NCI-H1092 treated with DMSO at 0.1 percent for 48 hours (cell line): ENCODE data around the gene CCL26.

ENCODE experiments used
- DNase-seq: peaks from one replicate; lab custom pipeline; 2025; lab: John Stamatoyannopoulos, UW

CCL26 gene, protein sequence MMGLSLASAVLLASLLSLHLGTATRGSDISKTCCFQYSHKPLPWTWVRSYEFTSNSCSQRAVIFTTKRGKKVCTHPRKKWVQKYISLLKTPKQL

DNA sequence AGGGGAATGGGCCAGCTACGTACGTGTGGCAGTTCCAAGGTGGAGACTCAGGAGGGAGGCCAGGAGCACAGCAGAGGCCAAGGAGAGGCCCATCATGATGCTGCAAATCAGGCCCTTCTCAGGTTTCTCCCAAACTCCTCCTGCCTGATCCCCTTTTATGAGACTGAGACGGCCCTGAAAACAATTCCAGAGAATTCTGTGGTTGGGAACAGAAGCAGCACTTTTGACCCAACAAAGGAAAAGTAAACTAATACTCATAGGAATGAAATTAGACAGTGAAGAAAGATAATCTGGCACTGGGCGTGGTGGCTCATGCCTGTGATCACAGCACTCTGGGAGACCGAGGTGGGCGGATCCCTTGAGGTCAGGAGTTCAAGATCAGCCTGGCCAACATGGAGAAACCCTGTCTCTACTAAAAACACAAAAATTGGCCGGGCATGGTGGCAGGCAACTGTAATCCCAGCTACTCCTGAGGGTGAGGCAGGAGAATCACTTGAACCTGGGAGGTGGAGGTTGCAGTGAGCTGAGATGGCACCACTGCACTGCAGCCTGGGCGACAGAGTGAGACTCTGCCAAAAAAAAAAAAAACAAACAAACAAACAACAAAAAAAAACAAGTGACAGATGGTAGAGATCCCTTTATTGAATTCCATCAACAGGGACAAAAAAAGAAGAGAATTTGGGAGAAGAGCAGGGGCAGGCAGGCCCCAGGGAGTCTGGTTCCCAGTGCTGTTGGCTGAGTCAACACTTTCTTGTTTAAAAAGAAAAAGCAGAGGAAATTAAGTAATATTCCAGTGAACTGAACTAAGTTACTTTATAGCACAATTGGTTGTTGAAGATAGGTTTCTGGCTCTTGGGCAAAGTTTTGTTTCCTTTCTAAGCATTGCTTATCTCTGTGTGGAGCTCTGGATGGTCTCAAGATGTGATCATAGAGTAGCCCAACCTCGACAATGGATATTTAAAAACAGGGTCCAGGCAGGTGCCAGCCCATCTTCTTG is at the start of gene CCL26:
CCL26 (minus strand) TSS at position 131 of the 997 bp plus-strand sequence; CDS start at position 96, 35 bp downstream.
- no peak for DNase-seq

DNA sequence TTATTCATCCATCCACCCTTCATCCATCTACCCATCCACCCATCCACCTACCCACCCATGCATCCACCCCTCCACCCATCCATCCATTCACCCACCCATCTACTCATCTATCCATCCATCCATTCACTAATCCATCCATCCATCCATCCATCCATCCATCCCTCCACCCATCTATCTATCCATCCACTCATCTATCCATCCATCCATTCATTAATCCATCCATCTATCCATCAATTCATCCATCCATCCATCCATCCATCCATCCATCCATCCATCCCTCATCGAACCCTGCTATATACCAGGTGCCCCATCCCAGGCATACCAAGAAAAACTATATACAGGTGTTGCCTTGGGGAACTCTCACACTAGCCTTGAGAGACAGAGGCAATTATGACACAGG is 48.7 kb upstream of the CCL26 start:
- DNase-seq = no peak

DNA sequence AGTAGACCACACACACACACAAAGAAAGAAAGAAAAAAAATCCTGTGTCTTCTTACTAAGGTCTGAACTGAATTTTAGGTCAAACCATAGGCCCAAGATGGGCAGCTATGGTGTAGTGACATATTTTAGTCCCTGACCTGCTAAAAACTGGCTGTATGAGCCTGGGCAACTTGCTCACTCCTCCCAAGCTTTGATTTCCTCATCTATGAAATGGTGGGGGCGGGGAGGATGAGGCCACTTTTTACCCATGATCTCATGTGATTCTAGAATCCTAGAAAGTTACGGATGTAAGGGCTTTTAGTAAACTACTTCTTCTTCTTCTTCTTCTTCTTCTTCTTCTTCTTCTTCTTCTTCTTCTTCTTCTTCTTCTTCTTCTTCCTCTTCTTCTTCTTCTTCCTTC is 47.7 kb upstream of the CCL26 start:
- no peak for DNase-seq

DNA sequence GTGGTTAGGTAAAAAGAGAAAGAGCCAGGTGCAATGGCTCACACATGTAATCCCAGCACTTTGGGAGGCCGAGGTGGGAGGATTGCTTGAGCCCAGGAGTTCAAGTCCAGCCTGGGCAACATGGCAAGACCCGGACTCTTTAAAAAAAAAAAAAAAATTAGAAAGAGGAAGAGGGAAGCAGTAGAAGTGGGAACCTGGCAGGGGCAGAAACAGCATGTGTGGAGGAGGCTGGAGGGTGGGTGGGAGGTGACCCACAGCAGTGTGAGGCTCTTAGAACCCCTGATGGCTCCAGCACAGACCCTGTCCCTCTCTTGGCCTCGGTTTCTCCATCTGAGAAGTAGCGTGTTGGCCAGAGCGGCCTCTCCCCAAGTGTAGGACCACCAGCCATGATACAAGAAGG is 46.5 kb upstream of the CCL26 start:
- DNase-seq = no peak

DNA sequence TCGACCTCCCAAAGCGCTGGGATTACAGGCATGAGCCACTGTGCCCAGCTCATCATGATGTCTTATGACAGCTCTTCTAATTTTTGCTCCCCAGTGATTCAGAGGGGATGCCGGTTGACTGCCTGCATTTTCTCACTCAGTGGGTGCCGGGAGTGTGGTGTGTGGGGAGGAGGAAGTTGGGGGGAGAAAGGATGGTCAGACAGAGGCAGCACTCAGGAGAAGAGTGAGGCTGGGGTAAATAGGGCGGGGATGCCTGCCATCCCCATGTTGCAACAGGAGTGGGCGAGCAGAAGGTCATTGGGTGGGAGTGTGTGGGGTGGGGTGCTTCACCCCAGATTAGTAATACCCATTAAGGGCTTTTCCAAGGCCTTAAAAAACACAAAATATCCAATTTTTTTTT is 45.1 kb upstream of the CCL26 start:
- DNase-seq = no peak

DNA sequence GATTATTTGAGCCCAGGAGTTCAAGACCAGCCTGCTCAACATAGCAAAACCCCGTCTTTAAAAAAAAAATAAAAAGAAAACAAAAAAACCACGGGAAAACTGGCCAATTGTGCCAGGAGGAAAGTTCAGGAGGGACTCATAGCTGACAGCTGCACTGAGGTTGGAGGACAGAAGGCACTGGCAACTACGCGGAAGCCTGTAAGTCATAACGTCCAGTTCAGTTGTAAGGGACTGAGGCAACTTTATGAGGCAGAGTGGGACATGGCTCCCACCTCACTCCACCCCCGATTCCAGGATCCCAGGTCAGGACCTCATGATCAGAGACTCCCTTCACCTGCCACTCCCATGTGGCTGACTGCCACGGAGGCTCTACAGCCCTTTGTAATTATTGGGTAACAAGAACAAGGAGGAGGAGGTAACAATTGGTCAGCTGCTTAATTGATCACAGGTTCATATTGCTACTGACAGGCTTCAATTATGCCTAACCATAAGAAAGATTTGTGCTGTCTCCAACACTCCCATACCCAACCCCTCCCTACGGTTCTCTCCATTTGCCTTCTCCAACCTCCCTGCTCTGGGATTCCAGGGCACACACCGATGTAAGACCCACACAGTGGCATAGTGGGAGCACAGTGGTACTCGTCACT is 43.5 kb upstream of the CCL26 start:
- no peak for DNase-seq

DNA sequence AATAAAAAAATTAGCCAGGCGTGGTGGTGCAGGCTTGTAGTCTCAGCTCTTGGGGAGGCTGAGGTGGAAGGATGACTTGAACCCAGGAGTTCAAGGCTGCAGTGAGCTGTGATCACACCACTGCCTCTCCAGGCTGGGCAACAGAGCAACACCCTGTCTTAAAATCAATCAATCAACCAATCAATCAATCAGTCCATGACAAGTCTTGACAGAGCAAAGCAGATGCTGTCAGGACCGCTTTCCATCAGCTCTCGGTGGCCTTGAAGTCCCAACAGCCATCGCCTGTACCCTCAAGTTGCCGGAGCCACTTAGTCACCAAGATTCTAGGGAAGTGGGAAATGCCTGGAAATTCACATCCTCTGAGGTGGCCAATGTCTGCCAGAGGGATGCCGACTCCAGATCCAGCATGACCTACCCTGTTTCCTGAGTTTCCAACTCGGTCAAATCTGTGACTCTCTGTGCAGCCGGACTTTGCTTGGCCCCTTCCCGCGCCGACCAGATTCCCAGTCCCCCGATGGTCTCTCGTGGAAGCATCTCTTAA is 42.5 kb upstream of the CCL26 start:
- no peak for DNase-seq

DNA sequence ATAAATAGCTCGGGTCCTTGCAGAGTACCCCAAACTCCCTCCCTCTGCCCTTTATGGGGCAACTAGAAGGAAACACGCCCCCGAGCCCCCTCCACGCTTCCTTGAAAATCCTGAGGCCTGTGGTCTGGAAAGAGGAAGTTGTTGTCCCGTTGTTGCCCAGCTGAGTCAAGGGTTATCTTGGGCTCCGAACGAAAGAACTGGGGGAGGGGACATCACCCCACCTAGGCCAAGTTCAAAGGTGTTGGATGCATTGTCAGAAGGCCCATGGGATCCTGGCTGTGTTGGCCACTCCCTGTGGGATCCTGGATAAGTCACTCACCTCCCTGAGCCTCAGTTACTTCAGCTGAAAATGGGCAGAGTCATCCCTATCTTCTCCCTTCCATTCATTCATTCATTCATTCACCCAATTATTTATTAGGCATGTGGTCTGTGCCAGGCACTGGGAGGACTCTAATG is 41.8 kb upstream of the CCL26 start, which contains the start of gene CCL24:
CCL24 (minus strand) TSS at position 26 of the 456 bp plus-strand sequence. CDS start 91 bp downstream, outside the sequence.
- no peak for DNase-seq

DNA sequence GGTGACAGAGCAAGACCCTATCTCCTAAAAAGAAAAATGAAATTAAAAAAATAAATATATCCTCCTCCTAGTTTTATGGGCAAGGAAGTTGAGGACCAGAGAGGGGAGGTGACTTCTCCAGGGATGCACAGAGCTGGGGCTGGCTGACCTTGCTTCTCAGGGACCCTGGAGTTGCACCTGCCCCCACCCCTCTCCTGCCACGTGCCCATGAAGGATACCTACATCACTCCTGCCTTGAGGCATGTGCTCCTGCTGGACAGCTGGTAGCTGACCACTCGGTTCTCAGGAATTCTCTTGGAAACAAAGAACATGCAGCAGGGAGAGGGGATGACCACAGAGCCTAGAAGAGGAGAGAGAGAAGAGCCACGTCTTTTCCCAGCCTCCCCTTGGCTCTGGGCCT is 41.1 kb upstream of the CCL26 start:
- no peak for DNase-seq

DNA sequence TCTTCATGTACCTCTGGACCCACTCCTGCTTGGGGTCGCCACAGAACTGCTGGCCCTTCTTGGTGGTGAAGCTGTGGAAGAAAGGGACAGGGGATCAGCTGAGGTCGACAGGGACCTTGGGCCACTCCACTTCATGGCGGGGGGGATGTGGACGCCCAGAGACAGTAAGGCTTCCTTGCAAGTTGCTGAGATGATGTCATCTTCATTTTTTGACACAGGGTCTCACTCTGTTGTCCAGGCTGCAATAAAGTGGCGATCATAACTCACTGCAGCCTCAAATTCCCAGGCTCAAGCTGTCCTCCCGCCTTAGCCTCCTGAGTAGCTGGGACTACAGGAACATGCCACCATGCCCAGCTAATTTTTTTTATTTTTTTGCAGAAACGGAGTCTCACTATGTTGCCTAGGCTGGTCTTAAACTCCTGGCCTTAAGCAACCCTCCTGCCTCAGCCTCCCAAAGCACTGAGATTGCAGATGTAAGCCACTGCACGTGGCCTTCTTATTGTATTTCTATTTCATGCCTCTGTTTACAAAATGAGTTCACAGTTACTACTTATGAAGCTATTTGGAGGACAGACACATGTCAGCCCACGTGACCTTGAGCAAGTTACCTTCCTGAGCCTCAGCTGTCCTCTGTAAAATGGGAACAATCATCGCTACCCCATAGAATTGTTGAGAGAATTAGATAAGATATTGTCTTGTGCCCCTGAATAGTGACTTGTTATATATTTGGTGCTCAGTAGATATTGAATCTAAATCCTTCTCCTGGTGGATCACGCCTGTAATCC is 40.1 kb upstream of the CCL26 start:
- DNase-seq = no peak

DNA sequence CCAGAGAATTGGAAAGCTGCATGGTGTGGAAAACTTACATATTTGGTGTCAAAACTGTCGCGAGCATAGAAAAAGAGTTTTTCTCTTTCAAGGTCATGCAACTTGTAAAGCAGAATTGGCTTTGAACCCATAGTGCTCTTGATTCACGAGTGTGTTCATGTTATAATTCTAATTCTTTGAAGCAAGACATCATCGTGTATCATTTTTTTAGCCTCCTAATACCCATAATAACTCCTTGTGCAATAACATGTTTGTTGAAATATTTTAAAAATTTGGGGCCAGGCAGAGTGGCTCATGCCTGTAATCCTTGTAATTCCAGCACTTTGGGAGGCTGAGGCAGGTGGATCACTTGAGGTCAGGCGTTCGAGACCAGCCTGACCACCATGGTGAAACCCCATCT is 37.4 kb upstream of the CCL26 start:
- DNase-seq = no peak

DNA sequence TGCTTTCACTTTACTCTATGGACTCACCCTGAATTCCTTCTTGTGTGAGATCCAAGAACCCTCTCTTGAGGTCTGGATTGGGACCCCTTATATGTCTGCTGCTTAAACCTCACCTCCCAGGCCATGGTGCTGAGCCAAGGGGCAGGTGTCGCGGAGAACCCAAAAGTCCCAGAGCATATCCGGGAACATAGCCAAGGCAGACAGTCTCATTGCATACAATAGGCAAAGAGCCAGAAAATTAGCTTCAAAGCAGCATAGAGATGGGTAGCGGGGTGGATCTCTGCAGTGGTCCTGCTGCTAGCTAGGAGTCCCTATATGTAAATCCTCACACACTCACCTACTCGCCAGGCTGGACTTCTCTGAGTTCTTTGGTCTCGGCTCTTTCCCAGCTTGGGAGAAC is 36.1 kb upstream of the CCL26 start:
- peak; percentile 91 for DNase-seq

DNA sequence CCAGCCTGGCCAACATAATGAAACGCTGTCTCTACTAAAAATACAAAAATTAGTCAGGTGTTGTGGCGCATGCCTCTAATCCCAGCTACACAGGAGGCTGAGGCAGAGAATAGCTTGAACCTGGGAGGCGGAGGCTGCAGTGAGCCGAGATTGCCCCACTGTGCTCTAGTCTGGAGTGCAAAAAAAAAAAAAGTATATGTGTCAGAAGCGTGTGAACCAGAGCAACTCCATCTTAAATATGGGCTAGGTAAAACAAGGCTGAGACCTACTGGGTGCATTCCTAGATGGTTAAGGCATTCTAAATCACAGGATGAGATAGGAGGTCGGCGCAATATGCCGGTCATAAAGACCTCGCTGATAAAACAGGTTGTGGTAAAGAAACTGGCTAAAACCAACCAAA is 35.4 kb upstream of the CCL26 start:
- DNase-seq = no peak

DNA sequence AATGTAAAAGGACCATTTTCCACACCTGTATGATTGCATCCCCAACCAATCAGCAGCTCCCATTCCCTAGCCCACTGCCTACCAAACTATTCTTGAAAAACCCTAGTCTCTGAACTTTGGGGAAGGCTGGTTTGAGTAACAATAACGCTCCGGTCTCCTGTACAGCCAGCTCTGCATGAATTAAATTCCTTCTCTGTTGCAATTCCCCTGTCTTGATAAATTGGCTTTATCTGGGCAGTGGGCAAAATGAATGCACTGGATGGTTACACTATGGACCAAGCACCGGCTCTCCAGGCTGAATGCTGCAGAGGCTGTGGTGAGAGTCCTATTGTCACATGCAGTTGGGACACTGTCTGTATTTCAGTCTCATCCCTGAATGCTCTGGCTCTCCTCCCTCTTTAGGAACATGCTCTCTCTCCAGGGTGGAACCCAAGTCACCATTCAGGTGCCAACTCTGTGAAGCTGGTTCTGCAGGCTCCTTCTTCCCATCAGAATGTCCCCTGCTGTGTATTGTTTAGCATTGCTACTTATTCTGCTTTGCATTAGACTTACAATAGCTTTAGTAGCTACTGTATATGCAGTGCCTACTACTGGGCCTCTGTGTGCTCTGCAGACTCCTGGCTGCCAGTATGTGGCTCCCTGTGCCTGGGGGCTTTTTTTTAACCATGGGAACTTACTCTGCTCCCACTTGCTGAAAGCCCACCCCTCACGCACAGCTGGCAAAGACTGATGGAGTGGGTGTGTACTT is 34.7 kb upstream of the CCL26 start:
- no peak for DNase-seq

DNA sequence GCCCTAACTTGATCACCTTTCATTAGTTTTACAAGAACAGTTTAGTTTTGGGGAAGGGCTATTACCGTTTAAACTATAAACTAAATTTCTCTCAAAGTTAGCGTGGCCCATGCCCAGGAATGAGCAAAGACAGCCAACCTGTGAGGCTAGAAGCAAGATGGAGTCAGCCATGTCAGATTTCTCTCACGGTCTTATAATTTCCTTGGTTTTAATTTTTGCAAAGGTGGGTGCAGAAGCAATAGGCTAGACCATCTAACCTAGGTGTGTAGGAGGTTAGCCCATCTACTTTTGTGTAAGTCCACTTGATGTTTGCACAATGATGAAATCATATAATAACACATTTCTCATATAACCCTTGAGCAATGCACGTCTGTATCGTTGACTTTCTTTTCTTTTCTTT is 32.7 kb upstream of the CCL26 start:
- no peak for DNase-seq

DNA sequence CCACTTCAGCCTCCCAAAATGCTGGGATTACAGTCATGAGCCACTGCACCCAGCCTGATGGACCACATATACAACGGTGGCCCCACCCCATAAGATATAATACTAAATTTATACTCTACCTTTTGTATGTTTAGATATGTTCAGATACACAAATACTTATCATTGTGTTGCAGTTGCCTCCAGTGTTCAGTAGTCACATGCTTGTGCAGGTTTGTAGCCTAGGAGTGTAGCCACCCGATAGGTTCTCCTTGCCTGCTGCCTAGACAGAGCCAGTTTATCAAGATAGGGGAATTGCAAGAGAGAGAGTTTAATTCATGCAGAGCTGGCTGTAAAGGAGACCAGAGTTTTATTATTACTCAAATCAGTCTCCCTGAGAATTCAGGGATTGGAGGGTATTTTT is 32.0 kb upstream of the CCL26 start:
- DNase-seq = no peak

DNA sequence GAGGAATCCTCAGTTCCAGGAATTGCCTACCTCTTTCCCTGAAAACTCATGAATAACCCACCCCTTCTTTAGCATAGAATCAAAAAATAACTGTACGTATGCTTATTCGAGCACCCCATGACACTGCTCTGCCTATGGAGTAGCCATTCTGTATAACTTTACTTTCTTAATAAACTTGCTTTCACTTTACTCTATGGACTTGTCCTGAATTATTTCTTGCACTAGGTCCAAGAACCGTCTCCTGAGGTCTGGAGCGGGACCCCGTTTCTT is 30.5 kb upstream of the CCL26 start:
- no peak for DNase-seq

DNA sequence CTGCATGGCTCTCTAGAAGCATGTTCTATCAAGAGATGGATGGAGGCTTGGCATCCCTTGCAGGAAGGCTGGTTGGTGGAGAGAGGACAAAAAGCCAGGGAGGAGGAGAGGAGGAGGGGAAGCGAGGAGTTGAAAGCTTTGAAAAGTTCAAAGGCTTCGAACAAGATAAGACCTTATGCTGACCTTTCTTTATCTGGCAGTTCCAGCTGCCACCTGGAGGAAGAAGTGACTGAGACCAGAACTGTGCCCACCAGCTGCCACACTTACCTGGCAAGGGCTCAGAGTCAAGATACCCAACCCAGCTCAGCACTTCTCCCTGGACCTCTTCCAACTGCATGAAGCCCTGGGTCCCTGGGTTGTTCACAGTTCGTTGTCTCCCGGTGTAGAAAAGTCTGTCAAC is 26.8 kb upstream of the CCL26 start:
- DNase-seq = no peak

DNA sequence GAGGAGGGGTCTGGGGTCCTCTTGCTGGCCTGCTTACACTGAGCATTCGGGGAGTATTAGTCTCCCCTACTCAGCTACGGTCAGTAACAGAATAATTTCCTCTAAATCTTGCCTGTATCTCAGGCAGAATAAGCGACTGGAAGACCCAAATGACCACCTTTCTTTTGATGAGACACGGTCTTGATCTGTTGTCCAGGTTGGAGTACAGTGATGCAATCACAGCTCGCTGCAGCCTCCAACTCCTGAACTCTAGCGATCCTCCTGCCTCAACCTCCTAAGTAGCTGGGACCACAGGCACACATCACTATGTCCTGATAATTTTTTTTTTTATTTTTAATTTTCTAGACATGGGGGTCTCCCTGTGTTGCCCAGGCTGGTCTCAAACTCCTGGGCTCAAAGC is 24.4 kb upstream of the CCL26 start:
- no peak for DNase-seq

DNA sequence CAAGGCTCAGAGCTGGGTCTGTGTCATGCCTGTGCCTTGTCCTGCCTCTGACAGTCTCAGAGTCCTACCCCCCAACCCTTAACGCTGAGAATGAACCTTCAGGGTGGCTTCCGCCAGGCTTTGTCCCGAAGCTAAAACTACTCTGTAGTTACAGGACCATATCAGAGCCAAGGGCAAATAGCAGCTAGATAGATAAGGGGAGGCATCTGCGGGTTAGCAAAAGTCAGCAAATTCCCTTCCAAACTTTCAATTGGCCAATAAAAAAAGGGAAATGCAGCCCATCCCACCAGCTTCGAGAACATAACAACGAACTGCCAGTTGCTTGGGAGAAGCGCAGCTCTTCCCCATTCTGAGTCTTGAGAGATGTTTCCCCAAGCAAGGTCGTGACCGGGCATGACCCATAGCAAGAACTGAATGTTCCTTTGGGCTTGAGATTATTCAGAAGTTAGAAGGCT is 23.8 kb upstream of the CCL26 start:
- no peak for DNase-seq

DNA sequence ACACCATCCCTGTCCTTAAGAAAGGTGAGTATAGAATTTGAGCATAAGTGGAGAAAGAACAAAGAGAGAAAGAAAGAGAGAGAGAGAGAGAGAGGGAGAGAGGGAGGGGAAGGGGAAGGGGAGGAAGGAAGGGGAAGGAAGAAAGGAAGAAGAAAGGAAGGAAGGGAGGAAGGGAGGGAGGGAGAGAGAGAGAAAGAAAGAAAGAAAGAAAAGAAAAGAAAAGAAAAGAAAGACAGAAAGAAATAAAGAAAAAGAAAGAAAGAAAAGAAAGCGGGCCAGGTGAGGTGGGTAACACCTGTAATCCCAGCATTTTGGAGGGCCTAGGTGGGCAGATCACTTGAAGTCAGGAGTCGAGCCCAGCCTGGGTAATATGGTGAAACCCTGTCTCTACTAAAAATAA is 21.7 kb upstream of the CCL26 start:
- DNase-seq = no peak
